Measurements from ENCODE around the gene TENM4.

DNA sequence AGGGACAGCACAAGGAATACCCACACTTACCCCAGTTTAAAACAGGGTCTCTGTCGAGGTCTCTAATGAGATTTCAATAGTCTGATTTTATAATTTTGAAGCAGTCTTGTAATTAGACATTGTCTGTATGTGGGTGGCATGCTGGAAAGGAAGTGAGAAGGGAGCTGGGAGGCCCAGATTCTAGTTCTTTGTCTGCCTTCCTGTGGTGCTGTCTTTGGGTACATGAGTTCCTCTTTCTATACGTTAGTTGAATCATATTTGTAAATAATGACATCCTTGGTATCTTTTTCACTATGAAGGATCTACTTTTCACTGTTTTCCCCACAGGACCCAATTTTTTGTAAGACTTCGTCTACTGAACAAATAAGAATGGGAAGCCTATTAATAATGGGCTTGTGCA lies 42.0 kb upstream of the TENM4 start:
- TF ChIP-seq CTCF (IDR thresholded peaks at IDR 0.05; ENCODE audit: poor library complexity, severe bottlenecking), result no peak
- TF ChIP-seq POLR2AphosphoS5 (IDR thresholded peaks at IDR 0.05), result no peak
- no peak for TF ChIP-seq RAD21 (conservative IDR thresholded peaks at IDR 0.05)
- TF ChIP-seq EZH2 (IDR thresholded peaks at IDR 0.05; ENCODE audit: borderline replicate concordance, insufficient read depth, low read length, poor library complexity, severe bottlenecking), result no peak
- TF ChIP-seq REST (IDR thresholded peaks at IDR 0.05; ENCODE audit: borderline replicate concordance), result no peak
